Coronary artery (tissue), 2 donors: ENCODE results near the gene ALDH1A1.

Experiments used
- DNase-seq: peaks from one replicate; pipeline ENCODE4 v3.0.0-alpha.2; 2017; ENCODE audit warnings: low spot score
- H3K27ac ChIP-seq, 2 donors: fragments of 200-600 bp; sonication (generic); one replicate each; pipeline ENCODE4 v1.5.1; 2016 to 2019
- H3K4me3 ChIP-seq: fragments of 200-600 bp; sonication (generic); 2 replicates; pipeline ENCODE4 v1.5.1; 2016; ENCODE audit warnings: mild to moderate bottlenecking, moderate library complexity
- TF ChIP-seq, protein P1 (sequence below): fragments of 200-600 bp; sonication (generic); IDR thresholded peaks from one replicate; pipeline ENCODE4 v1.5.1; 2019; ENCODE audit warnings: antibody characterized with exemption

The ALDH1A1 gene

DNA sequence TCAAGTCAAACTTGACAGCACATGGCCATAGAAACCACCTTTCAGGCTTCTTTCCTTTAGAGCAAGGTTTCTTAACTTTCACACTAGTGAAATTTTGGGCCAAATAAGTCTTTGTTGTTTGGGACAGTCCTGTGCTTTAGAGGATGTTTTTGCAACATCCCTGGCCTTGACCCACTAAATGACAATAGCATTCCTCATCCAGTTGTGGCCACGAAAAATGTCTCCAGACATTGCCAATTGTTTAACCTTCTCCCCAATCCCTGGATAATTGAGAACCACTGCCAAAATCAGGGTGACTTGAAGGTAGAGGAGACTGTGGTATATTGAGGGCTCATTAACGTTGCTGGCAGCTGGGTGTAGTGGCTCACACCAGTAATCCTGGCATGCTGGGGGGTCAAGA is 72.0 kb downstream of the ALDH1A1 start:
- Histone ChIP-seq H3K27ac (no peak overlapping the region), H3K4me3 (no peak overlapping the region)
- TF ChIP-seq, protein P1, sequence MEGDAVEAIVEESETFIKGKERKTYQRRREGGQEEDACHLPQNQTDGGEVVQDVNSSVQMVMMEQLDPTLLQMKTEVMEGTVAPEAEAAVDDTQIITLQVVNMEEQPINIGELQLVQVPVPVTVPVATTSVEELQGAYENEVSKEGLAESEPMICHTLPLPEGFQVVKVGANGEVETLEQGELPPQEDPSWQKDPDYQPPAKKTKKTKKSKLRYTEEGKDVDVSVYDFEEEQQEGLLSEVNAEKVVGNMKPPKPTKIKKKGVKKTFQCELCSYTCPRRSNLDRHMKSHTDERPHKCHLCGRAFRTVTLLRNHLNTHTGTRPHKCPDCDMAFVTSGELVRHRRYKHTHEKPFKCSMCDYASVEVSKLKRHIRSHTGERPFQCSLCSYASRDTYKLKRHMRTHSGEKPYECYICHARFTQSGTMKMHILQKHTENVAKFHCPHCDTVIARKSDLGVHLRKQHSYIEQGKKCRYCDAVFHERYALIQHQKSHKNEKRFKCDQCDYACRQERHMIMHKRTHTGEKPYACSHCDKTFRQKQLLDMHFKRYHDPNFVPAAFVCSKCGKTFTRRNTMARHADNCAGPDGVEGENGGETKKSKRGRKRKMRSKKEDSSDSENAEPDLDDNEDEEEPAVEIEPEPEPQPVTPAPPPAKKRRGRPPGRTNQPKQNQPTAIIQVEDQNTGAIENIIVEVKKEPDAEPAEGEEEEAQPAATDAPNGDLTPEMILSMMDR, result no peak
- no peak for DNase-seq

DNA sequence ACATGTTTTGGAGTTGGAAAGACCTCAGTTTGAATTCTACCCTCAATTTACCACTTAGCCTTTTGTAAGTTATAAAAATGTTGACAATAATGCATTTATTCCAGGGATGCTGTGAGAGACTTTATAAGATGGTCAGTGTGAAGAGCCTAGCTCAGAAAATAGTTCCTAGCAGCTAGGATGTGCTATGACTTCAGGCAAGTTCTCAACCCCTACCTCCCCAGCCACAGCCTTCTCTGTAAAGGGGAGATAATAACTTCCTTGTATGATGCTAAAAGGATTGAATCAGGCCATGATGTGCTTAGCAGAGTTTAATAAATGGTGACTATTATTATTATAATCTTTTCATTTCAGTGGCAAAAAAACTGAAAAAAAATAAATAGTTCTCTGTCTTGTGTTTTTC is 77.6 kb downstream of the ALDH1A1 start:
- no peak for DNase-seq
- H3K4me3 ChIP-seq, result no peak overlapping the region
- no peak overlapping the region for H3K27ac ChIP-seq
- TF ChIP-seq, protein P1, result no peak

DNA sequence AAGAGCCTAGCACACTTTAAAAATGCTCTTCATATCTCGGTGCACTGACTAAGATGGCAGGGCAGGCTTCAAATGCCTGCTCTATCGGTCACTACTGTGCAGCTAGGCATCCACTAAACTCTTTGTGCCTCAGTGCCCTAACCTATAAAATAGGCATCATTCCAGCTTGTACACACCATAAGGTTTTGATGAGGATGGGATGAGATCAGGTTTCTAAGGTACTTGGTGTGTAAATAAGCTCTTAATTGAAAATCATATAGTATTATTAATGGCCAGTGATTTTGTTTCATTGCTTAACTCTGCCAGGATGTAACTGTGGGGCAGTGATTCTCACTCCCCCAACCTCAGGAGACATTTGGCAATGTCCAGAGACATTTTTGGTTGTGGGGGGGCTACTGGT is 78.5 kb downstream of the ALDH1A1 start:
- Histone ChIP-seq H3K27ac (no peak overlapping the region), H3K4me3 (no peak overlapping the region)
- TF ChIP-seq, protein P1, result no peak
- no peak for DNase-seq

DNA sequence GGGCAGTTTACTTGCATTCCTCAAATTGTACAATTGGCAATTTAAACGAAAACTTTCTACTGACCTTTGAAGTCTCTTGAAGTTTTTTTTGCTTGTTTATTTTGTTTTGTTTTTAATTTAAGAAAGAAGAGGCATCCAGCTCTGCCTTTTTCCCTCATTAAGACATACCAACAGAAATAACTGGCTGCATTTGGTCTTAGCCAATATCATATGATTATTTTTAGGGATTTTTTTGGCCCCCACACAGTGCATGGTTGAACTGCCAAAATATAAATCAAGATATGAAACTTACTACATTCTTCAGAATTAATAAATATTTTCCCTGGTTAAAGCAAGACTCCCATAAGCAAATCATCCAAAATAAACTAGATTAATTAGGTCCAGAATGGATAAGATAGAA is 79.4 kb downstream of the ALDH1A1 start:
- DNase-seq, result no peak
- TF ChIP-seq, protein P1, result no peak
- H3K4me3 ChIP-seq, result no peak overlapping the region
- H3K27ac ChIP-seq, result no peak overlapping the region

DNA sequence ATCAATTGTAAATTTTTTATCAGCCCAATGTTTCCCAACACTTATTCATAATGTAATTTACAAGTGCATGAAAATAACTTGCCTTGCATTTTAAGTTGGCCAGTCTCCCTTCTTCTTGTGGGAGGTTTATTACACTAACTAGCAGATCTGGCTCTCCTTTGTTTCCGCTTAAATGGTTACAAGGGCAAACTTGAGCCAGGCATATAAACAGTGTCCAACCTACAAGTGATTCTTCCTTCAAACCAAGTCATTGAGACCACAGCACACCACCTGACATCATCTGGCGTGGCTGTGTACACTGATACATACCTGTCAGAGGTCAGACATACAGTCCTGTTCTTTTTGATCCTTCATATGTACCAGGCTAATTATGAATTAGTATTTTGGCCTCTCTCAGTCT is 80.1 kb downstream of the ALDH1A1 start:
- DNase-seq, result no peak
- TF ChIP-seq, protein P1, result no peak
- H3K27ac ChIP-seq, result no peak overlapping the region
- H3K4me3 ChIP-seq, result no peak overlapping the region

DNA sequence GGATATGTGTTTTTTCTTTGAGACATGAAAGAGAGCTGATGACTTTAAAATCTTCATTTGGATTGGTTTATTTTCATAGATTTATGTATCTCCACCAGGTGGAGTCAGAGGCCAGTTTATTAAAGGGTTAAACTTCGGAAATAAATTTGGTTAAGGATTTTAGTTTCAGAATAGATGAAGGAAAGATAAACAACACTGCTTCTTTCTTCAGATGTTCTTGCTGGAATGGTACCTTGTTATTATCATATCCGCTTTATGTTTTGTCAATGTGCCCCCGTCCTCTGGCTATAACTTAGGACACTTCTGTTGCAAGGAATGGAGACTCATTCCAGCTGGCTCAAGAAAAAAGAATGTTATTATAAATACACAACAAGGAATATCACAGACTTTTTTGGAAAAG is 81.2 kb downstream of the ALDH1A1 start:
- TF ChIP-seq, protein P1, result no peak
- Histone ChIP-seq H3K4me3 (peak overlapping the region; percentile 45), H3K27ac (no peak overlapping the region)
- DNase-seq, result no peak

DNA sequence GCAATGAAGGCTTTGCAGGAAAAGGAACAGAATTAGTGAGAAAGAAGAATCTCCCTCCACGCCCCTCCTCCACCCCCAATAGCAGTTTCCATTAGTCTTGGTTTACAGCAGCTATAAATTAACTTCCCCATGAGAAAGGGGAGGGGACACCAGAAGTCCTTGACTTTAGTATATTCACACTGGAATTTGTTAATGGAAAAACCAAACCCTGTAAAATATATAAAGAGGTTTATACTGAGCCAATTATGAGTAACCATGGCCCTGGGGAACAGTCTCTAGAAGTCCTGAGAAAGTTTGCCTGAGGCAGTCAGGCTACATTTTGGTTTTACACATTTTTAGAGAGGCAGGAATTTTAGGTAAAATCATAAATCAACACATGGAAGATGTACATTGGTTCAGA is 88.5 kb downstream of the ALDH1A1 start:
- H3K4me3 ChIP-seq, result no peak overlapping the region
- no peak for DNase-seq
- TF ChIP-seq, protein P1, result no peak
- H3K27ac ChIP-seq, result no peak overlapping the region
